Measurements from ENCODE around the gene NPSR1.
"Not testable (repeated sequence)": the region's sequence is repeated elsewhere in the genome, so short reads cannot be mapped to it uniquely, and the experiment has no call there.

Gene NPSR1

GRCh38 chr7:34879871-34880270 is 221.9 kb downstream of the NPSR1 start:
- no peak for FAIRE-seq

- FAIRE-seq = not testable (repeated sequence)
These were observed 225.8 kb downstream of the NPSR1 start for GRCh38 chr7:34883855-34884254.

- FAIRE-seq = no peak
These were observed 228.8 kb downstream of the NPSR1 start for GRCh38 chr7:34886856-34887255.

GRCh38 chr7:34889951-34890350 is 231.9 kb downstream of the NPSR1 start:
- no peak for FAIRE-seq

GRCh38 chr7:34895202-34895601 is 237.2 kb downstream of the NPSR1 start:
- no peak for FAIRE-seq

Data from islet of Langerhans (tissue), 1 donor.